SK-N-SH (cell line): ENCODE data around the gene SNAP91. TPM values are rescaled to one million over a fixed set of nuclear protein-coding genes. Genes with fewer than 3 reads are reported as not detected.

Experiments used
- CTCF ChIA-PET: fragments of 300-600, 350-600 bp; formaldehyde crosslinking; extraction: SDS; loops from one replicate; lab custom pipeline; 2021; lab: Yijun Ruan, JAX
- POLR2A ChIA-PET: fragments of 350-600 bp; sonication (Branson Sonifier 250); formaldehyde crosslinking; extraction: SDS; loops from one replicate; lab custom pipeline; 2020; ENCODE audit warnings: antibody characterized with exemption, inconsistent platforms; lab: Yijun Ruan, JAX
- DNase-seq: peaks from one replicate; pipeline ENCODE4 v3.0.0; 2012
- H2AFZ ChIP-seq: fragments of 200-600 bp; sonication (generic); 2 replicates; pipeline ENCODE4 v1.8.1; 2016; ENCODE audit warnings: antibody characterized with exemption, mild to moderate bottlenecking, low read depth
- H3F3A ChIP-seq: fragments of 200-600 bp; sonication (generic); replicated peaks from 2 replicates; pipeline ENCODE3; 2016; ENCODE audit warnings: antibody characterized with exemption, mild to moderate bottlenecking; ENCODE audit not compliant: insufficient read depth
- H3K27ac ChIP-seq, 2 experiments: fragments of 200-500 bp in 1 of 2; fragments of 200-600 bp in 1 of 2; sonication (Bioruptor generic) in 1 of 2; sonication (generic), shearing (Covaris generic) in 1 of 2; 2 replicates each; pipeline versions ENCODE4 v1.5.1 to v1.6.1; 2014 to 2016; ENCODE audit warnings: low read depth in 2 of 2, inconsistent platforms in 1 of 2, low read length in 1 of 2, mild to moderate bottlenecking in 1 of 2, mixed read lengths in 1 of 2
- H3K27me3 ChIP-seq: fragments of 200-600 bp; sonication (generic), shearing (Covaris generic); 2 replicates; pipeline ENCODE4 v1.6.1; 2016; ENCODE audit warnings: mixed run types; ENCODE audit not compliant: insufficient read depth
- H3K36me3 ChIP-seq, 2 experiments: fragments of 200-500 bp in 1 of 2; fragments of 200-600 bp in 1 of 2; sonication (Bioruptor generic) in 1 of 2; sonication (generic) in 1 of 2; replicated peaks in 1 of 2; 2 replicates each; pipeline versions ENCODE3 to v1.5.1; 2014 to 2016; ENCODE audit warnings: low read length in 1 of 2, mild to moderate bottlenecking in 1 of 2; ENCODE audit not compliant: insufficient read depth in 2 of 2, control insufficient read depth in 1 of 2
- H3K4me1 ChIP-seq, 2 experiments: fragments of 200-500 bp in 1 of 2; fragments of 200-600 bp in 1 of 2; sonication (Bioruptor generic) in 1 of 2; sonication (generic), shearing (Covaris generic) in 1 of 2; 2 replicates each; pipeline versions ENCODE4 v1.5.1 to v1.6.1; 2014 to 2016; ENCODE audit warnings: low read depth in 1 of 2, low read length in 1 of 2, mixed run types in 1 of 2; ENCODE audit not compliant: insufficient read depth in 2 of 2, control insufficient read depth in 1 of 2
- H3K4me2 ChIP-seq: fragments of 200-600 bp; sonication (generic), shearing (Covaris generic); 2 replicates; pipeline ENCODE4 v1.6.1; 2017; ENCODE audit warnings: mixed run types
- H3K4me3 ChIP-seq, 2 experiments: fragments of 200-500 bp in 1 of 2; fragments of 200-600 bp in 1 of 2; sonication (Bioruptor generic) in 1 of 2; sonication (generic), shearing (Covaris generic) in 1 of 2; 2 replicates each; pipeline versions ENCODE4 v1.5.1 to v1.8.1; 2014 to 2016; ENCODE audit warnings: low read depth in 2 of 2, inconsistent platforms in 1 of 2, low read length in 1 of 2, mild to moderate bottlenecking in 1 of 2, mixed read lengths in 1 of 2, moderate library complexity in 1 of 2
- H3K79me2 ChIP-seq: fragments of 200-600 bp; sonication (generic); 2 replicates; pipeline ENCODE4 v1.8.1; 2017; ENCODE audit warnings: mild to moderate bottlenecking; ENCODE audit not compliant: insufficient read depth
- H3K9ac ChIP-seq: fragments of 200-600 bp; sonication (generic); 2 replicates; pipeline ENCODE4 v1.6.1; 2017; ENCODE audit warnings: mixed run types
- H3K9me2 ChIP-seq: fragments of 200-600 bp; sonication (generic); 2 replicates; pipeline ENCODE4 v1.6.1; 2017; ENCODE audit warnings: mixed run types
- H3K9me3 ChIP-seq: fragments of 200-600 bp; sonication (generic); 2 replicates; pipeline ENCODE4 v1.6.1; 2017; ENCODE audit warnings: mixed run types, mild to moderate bottlenecking, moderate library complexity
- H4K20me1 ChIP-seq: fragments of 200-600 bp; sonication (generic); 2 replicates; pipeline ENCODE4 v1.6.1; 2017; ENCODE audit warnings: mild to moderate bottlenecking, mixed run types; ENCODE audit not compliant: insufficient read depth
- EZH2phosphoT487 ChIP-seq: fragments of 200-600 bp; sonication (generic); IDR thresholded peaks from 2 replicates; pipeline ENCODE4 v1.6.1; 2017; ENCODE audit warnings: low read depth, mixed run types, mild to moderate bottlenecking, antibody characterized with exemption, moderate library complexity, borderline replicate concordance
- JUND ChIP-seq: IDR thresholded peaks from 2 replicates; pipeline ENCODE4 v1.4.0; 2012
- MXI1 ChIP-seq: IDR thresholded peaks from 2 replicates; pipeline ENCODE4 v1.6.1; 2012; ENCODE audit warnings: mild to moderate bottlenecking, low read depth, low read length, improper control_type of control experiment
- POLR2AphosphoS5 ChIP-seq: IDR thresholded peaks from 2 replicates; pipeline ENCODE4 v1.6.1; 2012; ENCODE audit warnings: low read depth, low read length
- RCOR1 ChIP-seq: fragments of 150-350 bp; IDR thresholded peaks from 2 replicates; pipeline ENCODE4 v1.6.1; 2017; ENCODE audit warnings: antibody characterized with exemption, low read length
- REST ChIP-seq: IDR thresholded peaks from 2 replicates; pipeline ENCODE4 v1.6.1; 2012; ENCODE audit warnings: mild to moderate bottlenecking, low read depth, low read length, moderate library complexity
- USF2 ChIP-seq: fragments of 150-350 bp; IDR thresholded peaks from 2 replicates; pipeline ENCODE4 v1.6.1; 2017; ENCODE audit warnings: antibody characterized with exemption, low read length, low read depth, borderline replicate concordance
- YY1 ChIP-seq: IDR thresholded peaks from 2 replicates; pipeline ENCODE4 v1.4.0; 2012; ENCODE audit warnings: low read depth, mild to moderate bottlenecking
- WGBS: methylation state at CpG from one replicate; pipeline ENCODE4 v1.1.6; 2017; ENCODE audit warnings: low lambda C conversion rate; 5-methylcytosine and 5-hydroxymethylcytosine counted together
- polyA plus RNA-seq, 3 experiments: library from polyadenylated mRNA; depleted of rRNA; stranded (reverse); fragments of >200 nt; gene quantifications; 2 replicates each; pipeline ENCODE4 v1.2.3, GENCODE V29; 2012
- TF ChIP-seq, protein P1 (sequence below): IDR thresholded peaks from 2 replicates; pipeline ENCODE4; 2012
- TF ChIP-seq, protein P2 (sequence below): fragments of 200-600 bp; sonication (generic); IDR thresholded peaks from 2 replicates; pipeline ENCODE4 v1.6.1; 2017; ENCODE audit warnings: antibody characterized with exemption, mild to moderate bottlenecking, moderate library complexity

Gene SNAP91
- polyA plus RNA-seq, 1 of the 3 experiments (the other 2 are of a cell fraction): 0.64 TPM

DNA sequence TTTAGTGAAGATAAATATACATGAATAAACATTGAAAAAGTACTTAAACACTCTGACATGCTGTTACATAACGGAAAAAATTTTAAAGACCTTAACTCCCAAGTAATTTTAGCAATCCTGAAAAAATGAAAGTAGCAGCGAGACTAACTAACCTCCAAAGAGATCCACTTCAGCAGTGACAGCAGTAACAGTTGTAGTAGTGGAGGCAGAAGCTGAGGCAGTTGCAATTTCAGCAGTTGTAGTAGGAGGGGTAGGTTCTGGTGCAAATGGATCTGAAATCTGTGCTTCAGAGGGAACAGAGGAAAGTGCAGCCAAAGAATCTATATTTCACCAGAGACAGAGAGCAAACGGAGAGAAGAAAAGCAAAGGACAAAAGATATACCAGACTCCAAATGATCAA, 107.8 kb downstream of the SNAP91 start:
- no peaks in the 10 kb centered on the region for H3K9me2 ChIP-seq
- no peak overlapping the region for H3K27ac ChIP-seq
- CTCF ChIA-PET: interaction anchor here (0.6 to 1.1 kb wide), 3 partner anchors 183 to 1387 kb away, joined by 3 read pairs; no protein-coding TSS in a partner anchor
- no peaks in the 10 kb centered on the region for H4K20me1 ChIP-seq
- H3K4me1 ChIP-seq: peaks cover 0 to 2% of the 10 kb centered on the region in 2 experiments; a peak in 2 of 4 replicates
- no peak overlapping the region for H3K4me3 ChIP-seq
- no peak overlapping the region for H3K4me2 ChIP-seq
- no peaks in the 10 kb centered on the region for H3K9me3 ChIP-seq
- no peaks in the 10 kb centered on the region for H3F3A ChIP-seq
- H3K9ac ChIP-seq: no peak overlapping the region
- peaks cover 0 to 4% of the 10 kb centered on the region in 2 experiments for H3K36me3 ChIP-seq
- DNase-seq: no peak
- WGBS: 58% methylated on average over 3 of the region's 3 CpGs
- TF ChIP-seq RCOR1 (no peak), MXI1 (no peak), REST (no peak), EZH2phosphoT487 (no peak), YY1 (no peak), JUND (no peak), USF2 (no peak), POLR2AphosphoS5 (no peak)
- TF ChIP-seq, protein P1, sequence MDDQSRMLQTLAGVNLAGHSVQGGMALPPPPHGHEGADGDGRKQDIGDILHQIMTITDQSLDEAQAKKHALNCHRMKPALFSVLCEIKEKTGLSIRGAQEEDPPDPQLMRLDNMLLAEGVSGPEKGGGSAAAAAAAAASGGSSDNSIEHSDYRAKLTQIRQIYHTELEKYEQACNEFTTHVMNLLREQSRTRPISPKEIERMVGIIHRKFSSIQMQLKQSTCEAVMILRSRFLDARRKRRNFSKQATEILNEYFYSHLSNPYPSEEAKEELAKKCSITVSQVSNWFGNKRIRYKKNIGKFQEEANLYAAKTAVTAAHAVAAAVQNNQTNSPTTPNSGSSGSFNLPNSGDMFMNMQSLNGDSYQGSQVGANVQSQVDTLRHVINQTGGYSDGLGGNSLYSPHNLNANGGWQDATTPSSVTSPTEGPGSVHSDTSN: no peak
- TF ChIP-seq, protein P2, sequence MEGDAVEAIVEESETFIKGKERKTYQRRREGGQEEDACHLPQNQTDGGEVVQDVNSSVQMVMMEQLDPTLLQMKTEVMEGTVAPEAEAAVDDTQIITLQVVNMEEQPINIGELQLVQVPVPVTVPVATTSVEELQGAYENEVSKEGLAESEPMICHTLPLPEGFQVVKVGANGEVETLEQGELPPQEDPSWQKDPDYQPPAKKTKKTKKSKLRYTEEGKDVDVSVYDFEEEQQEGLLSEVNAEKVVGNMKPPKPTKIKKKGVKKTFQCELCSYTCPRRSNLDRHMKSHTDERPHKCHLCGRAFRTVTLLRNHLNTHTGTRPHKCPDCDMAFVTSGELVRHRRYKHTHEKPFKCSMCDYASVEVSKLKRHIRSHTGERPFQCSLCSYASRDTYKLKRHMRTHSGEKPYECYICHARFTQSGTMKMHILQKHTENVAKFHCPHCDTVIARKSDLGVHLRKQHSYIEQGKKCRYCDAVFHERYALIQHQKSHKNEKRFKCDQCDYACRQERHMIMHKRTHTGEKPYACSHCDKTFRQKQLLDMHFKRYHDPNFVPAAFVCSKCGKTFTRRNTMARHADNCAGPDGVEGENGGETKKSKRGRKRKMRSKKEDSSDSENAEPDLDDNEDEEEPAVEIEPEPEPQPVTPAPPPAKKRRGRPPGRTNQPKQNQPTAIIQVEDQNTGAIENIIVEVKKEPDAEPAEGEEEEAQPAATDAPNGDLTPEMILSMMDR: no peak
- no peaks in the 10 kb centered on the region for H3K79me2 ChIP-seq
- H2AFZ ChIP-seq: no peak overlapping the region
- POLR2A ChIA-PET: no interaction called here
- no peaks in the 10 kb centered on the region; the same call in 1 of the 2 replicates for H3K27me3 ChIP-seq
